DMS53 (cell line): ENCODE results near the gene GIPC2.
"Not testable (repeated sequence)": the region's sequence is repeated elsewhere in the genome, so short reads cannot be mapped to it uniquely, and the experiment has no call there.

Experiments
- DNase-seq: peaks from one replicate; lab custom pipeline; 2025; lab: John Stamatoyannopoulos, UW

The GIPC2 gene

GRCh38 chr1:78068681-78069283, 23.0 kb downstream of the GIPC2 start:
- DNase-seq, result no peak

DNA sequence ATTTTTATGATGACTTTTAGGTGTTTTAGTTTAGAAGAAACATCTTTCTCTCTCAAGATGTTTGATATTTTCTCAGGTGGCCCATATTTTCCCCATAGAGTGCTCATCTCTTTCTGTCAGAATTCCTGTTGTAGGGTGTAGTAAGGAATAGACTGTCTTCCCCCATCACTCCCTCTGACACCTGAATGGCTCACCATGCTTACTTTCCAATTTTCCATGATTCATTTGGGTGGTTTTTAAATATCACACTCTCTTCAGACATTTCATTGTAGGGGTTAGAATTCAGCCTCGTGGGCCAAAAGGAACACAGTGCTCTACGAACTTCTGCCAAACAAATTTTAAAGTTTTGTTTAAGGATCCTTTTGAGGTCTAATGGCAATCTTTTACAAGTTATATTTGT, 24.0 kb downstream of the GIPC2 start:
- DNase-seq, result no peak

DNA sequence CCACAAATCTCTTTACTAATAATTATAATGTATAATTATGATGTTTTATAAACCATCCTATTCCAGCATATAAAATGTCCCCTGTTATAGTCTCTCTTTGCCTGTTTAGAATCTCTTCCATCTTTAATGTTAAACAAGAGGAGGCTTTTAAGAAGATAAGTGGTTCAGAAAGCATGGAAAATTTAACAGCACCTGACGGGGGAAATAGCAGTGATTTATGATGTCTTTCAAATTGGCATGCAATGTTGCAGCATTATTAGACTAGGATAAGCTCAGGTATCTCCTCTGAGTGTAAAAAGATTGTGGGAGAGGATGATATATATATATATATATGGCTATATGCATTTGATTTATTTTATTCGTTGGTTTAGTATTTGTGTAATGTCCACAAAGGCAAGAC, 24.4 kb downstream of the GIPC2 start:
- no peak for DNase-seq

DNA sequence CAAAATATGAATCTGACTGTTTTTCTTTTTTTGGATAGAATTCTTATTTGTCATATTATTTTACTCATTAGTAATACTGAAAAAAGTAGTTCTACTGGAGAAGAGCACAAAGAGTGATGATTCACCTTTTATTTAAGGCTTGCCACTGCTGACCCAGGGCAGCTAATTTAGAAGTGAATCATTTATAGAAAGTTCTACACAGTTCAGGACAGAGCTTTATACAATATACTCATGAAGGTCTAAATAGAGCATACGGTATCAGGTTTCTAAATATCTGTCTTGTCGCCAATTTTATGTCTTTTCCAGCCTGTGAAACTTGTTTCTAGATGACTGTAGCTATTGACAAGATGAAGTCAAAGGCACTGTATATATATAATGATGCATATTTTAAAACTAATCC, 25.0 kb downstream of the GIPC2 start:
- peak; percentile 37 for DNase-seq

DNA sequence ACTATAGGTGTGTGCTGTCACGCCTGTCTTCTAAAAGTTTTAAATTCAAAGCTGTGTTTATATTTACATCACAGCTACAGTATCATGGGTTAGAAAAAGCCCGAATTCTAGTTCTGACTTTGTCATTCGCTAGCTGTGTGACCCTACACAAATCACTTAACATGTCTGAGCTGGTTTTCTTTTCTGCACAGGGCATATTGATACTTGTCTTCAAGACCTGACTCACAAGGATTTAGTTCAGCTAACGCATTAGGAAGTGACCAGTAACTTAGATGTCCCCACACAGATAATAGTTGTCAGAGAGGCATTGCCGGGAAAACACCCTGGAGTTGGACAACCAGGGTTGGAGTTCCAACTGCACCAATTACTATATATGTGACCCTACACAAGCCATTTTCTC, 25.9 kb downstream of the GIPC2 start:
- no peak for DNase-seq

GRCh38 chr1:78072216-78072615, 26.4 kb downstream of the GIPC2 start:
- DNase-seq, result no peak

- DNase-seq, result no peak
Observed at GRCh38 chr1:78073441-78073840, 27.7 kb downstream of the GIPC2 start.

GRCh38 chr1:78075621-78076020, 29.9 kb downstream of the GIPC2 start:
- DNase-seq, result no peak

DNA sequence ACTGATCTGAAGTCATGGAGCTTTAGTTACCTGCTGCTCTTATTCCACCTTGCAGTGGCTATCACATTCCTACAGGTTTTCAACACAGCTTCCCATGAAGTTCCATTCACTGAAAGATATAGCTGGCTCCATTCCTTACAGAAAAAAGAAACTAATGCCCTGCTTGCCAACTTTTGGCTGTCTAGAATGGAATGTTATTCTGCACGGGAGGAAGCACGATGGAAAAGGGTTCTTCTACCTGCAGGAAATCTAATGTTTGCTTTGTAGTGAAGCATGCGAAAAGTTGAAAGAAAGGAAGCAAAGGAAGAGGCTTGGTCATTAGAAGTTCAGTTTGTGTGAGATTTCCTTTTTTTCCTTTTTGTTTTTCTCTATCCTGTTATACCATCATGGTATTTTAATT, 32.6 kb downstream of the GIPC2 start:
- peak; percentile 13 for DNase-seq

DNA sequence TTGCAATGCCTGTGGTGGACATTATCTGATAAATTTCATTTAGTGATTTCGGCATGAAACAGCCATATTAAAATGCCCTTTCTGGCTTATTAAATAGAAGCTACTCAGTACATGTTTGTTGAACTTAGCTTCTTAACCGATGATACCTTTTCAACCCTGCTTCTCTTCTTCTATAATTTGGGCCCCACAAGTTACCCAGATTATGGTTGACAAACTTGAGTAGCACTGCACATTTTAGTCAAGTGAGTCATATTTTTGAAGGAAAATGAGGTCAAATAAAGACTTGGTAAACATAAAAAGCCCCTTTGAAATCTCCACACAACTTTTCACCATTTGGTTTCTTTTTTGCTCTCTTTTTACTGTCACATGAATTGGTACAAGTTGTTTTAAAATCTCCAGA, 33.8 kb downstream of the GIPC2 start:
- no peak for DNase-seq

GRCh38 chr1:78080767-78081166, 35.0 kb downstream of the GIPC2 start:
- no peak for DNase-seq

DNA sequence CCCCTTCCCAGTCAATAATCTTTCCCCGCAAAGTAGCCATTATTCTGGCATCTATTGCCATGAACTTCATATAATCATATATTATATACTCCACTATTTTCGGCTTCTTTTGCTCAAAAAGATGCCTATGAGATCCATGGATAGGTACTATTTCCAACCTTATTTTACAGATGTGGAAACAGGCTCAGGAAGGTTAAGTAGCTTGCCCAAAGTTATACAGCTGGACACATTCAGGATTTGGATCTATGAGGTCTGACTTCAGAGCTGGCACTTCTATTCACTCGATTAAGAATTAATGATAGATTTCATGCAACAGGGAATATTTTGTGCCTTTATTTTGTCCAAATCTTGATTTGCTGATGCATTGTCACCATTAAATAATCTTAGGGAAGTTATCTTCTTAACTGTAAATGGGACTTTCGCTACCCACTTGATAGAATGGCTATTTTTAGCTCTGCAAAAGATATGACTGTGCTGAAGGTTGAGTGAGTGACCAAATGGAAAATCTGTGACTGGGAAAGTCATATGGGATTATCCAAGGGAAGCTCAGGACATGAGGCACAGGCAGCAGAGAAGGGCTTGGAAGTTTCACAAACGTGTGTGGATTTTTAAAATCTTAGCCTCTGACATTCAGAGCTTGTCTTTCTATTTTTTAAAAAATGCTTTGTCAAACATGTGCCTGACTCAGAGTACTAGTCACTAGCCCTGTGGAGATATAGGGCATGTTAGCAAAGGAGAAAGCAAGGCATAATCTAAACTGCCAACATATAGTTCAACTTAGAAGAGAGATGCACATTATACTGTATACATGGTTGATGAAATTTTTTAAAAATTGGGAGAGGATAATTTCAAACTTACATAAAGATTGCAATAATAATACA, 36.5 kb downstream of the GIPC2 start:
- DNase-seq, result no peak

- DNase-seq, result not testable (repeated sequence)
Observed at GRCh38 chr1:78084639-78085038, 38.9 kb downstream of the GIPC2 start.

DNA sequence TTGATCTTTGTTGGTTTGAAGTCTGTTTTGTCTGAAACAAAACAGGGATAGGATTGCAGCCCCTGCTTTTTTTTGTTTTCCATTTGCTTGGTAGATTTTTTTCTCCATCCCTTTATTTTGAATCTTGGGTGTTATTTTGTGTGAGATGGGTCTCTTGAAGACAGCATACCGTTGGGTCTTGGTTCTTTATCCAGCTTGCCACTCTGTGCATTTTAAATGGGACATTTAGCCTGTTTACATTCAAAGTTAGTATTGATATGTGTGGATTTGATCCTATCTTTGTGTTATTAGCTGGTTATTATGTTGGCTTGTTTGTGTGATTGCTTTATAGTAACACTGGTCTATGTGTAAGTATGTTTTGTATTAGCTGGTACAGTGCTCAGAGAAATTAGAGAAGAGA, 40.9 kb downstream of the GIPC2 start:
- DNase-seq, result no peak

GRCh38 chr1:78088015-78088414, 42.2 kb downstream of the GIPC2 start:
- DNase-seq, result no peak

GRCh38 chr1:78088486-78088885, 42.7 kb downstream of the GIPC2 start:
- no peak for DNase-seq

- DNase-seq, result no peak
Observed at GRCh38 chr1:78089010-78089409, 43.2 kb downstream of the GIPC2 start.

- no peak for DNase-seq
Observed at GRCh38 chr1:78090472-78091133, 44.8 kb downstream of the GIPC2 start.

DNA sequence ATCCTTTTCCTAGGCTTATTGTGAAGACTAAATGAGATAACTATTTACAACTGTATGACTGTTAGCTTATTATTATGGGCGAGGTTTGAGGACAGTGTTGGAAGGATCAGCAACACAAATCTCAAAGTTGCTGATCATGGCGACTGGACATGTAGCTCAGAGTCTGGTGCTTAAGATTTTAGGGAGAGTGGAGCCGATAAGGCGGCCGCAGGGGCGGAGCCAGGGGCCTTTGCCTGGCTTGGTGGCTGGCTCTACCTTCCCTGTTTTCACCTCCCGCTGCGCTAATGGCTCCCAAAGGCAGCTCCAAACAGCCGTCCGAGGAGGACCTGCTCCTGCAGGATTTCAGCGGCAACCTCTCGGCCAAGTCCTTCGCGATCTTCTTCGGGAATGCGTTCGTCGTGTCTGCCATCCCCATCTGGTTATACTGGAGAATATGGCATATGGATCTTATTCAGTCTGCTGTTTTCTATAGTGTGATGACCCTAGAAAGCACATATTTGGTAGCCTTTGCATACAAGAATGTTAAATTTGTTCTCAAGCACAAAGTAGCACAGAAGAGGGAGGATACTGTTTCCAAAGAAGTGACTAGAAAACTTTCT, 45.5 kb downstream of the GIPC2 start:
- DNase-seq, result no peak

GRCh38 chr1:78091886-78092285, 46.1 kb downstream of the GIPC2 start:
- no peak for DNase-seq

- no peak for DNase-seq
Observed at GRCh38 chr1:78092643-78093042, 46.9 kb downstream of the GIPC2 start.

DNA sequence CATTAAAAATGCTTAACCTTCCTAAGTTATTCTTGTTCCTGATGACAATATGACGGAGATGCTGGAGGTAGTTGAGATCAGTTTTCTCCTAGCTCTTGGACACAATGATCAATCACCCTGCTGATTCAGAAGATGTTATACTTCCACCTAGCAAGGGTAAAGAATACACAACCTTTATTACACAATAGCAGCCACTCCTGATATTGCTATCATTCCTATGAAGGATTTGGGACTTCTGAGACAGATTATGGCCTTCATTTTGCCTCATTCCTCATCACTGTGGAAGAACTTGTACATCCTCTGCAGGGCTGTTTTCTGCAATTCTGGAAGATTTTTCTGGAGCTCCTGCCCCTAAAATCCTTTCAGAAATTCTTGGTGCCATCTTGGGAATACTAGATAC, 47.8 kb downstream of the GIPC2 start:
- DNase-seq, result no peak

DNA sequence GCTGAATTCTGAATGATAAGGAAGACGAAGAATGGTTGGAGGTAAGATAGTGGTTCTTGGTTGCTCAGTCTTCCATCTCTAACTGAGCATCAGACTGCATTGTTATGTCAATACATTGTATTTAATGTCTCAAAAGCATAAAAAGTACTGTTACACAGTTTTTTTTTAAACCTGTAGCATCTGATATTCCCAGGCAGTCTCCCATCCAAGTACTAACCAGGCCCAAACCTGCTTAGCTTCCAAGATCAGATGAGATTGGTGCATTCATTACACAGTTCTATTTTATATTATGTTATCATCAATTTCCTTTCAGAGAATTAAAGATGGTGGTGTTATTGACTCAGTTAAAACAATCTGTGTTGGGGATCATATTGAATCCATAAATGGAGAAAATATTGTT, 48.9 kb downstream of the GIPC2 start:
- DNase-seq, result no peak
